Activated CD8-positive, alpha-beta T cell treated with anti-CD3 and anti-CD28 coated beads for 36 hours (primary cell): Measurements from ENCODE around the gene SLC25A10. TPM values are rescaled to one million over a fixed set of nuclear protein-coding genes. Genes with fewer than 3 reads are reported as not detected.

Experiments used
- ATAC-seq: fragments of 200-7000 bp; cut with Tn5 transposase; one replicate; pipeline ENCODE4 v1.10.0; 2021; ENCODE audit warnings: mild to moderate bottlenecking, moderate library complexity
- CTCF ChIA-PET: fragments of 350-600 bp; sonication (Branson Sonifier 250); formaldehyde crosslinking; loops from one replicate; lab custom pipeline; 2021; ENCODE audit warnings: antibody characterized with exemption; lab: Charles Lee
- POLR2A ChIA-PET: fragments of 350-600 bp; sonication (Branson Sonifier 250); formaldehyde crosslinking; loops from one replicate; lab custom pipeline; 2021; ENCODE audit warnings: antibody characterized with exemption; lab: Charles Lee
- DNase-seq: peaks from one replicate; pipeline ENCODE4 v3.0.0-alpha.2; 2020
- H3K27ac Mint-ChIP-seq: one replicate; pipeline ENCODE4 v1.8.0; 2021; ENCODE audit warnings: mild to moderate bottlenecking, mixed read lengths
- H3K27me3 Mint-ChIP-seq: one replicate; pipeline ENCODE4 v1.8.0; 2021; ENCODE audit warnings: mixed read lengths
- H3K36me3 Mint-ChIP-seq: one replicate; pipeline ENCODE4 v1.8.0; 2021; ENCODE audit warnings: low read depth, mixed read lengths
- H3K4me1 Mint-ChIP-seq: one replicate; pipeline ENCODE4 v1.8.0; 2021; ENCODE audit warnings: low read depth, mixed read lengths
- H3K4me3 Mint-ChIP-seq: one replicate; pipeline ENCODE4 v1.8.0; 2021; ENCODE audit warnings: mild to moderate bottlenecking, moderate library complexity, mixed read lengths
- H3K9me3 Mint-ChIP-seq: one replicate; pipeline ENCODE4 v1.8.0; 2021; ENCODE audit warnings: mixed read lengths
- intact Hi-C: fragments of 100-400 bp; cut with micrococcal nuclease; formaldehyde crosslinking; loops from one replicate; pipeline ENCODE4 v1.10.0; 2022
- total RNA-seq, 2 experiments: library from RNA; stranded (reverse); gene quantifications; one replicate each; pipeline ENCODE4 v1.2.3, GENCODE V29; 2021
- TF ChIP-seq, protein P1 (sequence below): fragments of 200-600 bp; IDR thresholded peaks from one replicate; pipeline ENCODE4 v1.8.0; 2022; ENCODE audit warnings: antibody characterized with exemption, mild to moderate bottlenecking

SLC25A10 gene
- total RNA-seq, 2 experiments from 2014 or later = 29.4 to 30.5 TPM

DNA sequence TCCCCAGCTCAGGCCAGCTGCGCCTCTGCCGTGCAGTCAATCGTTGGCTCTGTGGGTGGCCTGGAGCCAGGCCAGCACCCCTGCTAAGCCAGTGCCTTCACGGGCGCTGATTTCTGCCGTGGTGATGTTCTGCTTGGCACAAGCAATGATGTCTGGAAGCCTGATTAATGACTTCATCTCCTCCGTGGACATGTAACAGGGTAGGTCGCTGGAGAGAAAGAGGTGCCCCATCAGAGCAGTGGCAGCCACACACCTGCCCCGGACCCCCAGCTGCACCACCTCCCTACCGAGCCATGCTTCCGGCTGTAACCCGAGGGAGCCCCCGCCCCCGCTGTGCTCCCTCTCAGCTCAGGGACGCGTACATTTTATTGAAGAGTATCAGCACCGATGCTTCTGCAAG lies 30.4 kb upstream of the SLC25A10 start:
- intact Hi-C loops = no loop called here
- no peaks in the 10 kb centered on the region for H3K27me3 Mint-ChIP-seq
- peak overlapping the region; percentile 44 for H3K4me3 Mint-ChIP-seq
- H3K4me1 Mint-ChIP-seq = peaks cover 29% of the 10 kb centered on the region
- ATAC-seq (no peak), DNase-seq (no peak)
- ChIA-PET CTCF (interaction anchor here (2.3 kb wide), 1 partner anchor 80 kb away, joined by 8 read pairs; no protein-coding TSS in a partner anchor), POLR2A (interaction anchor here (3.6 to 6.7 kb wide), 3 partner anchors 11 to 21 kb away, joined by 27 to 73 read pairs (median 33); partner anchors contain the start of genes CCDC137, MRPL12 and OXLD1)
- H3K27ac Mint-ChIP-seq = no peak overlapping the region
- TF ChIP-seq, protein P1, sequence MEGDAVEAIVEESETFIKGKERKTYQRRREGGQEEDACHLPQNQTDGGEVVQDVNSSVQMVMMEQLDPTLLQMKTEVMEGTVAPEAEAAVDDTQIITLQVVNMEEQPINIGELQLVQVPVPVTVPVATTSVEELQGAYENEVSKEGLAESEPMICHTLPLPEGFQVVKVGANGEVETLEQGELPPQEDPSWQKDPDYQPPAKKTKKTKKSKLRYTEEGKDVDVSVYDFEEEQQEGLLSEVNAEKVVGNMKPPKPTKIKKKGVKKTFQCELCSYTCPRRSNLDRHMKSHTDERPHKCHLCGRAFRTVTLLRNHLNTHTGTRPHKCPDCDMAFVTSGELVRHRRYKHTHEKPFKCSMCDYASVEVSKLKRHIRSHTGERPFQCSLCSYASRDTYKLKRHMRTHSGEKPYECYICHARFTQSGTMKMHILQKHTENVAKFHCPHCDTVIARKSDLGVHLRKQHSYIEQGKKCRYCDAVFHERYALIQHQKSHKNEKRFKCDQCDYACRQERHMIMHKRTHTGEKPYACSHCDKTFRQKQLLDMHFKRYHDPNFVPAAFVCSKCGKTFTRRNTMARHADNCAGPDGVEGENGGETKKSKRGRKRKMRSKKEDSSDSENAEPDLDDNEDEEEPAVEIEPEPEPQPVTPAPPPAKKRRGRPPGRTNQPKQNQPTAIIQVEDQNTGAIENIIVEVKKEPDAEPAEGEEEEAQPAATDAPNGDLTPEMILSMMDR = no peak
- H3K9me3 Mint-ChIP-seq = no peaks in the 10 kb centered on the region
- peaks cover 29% of the 10 kb centered on the region for H3K36me3 Mint-ChIP-seq

DNA sequence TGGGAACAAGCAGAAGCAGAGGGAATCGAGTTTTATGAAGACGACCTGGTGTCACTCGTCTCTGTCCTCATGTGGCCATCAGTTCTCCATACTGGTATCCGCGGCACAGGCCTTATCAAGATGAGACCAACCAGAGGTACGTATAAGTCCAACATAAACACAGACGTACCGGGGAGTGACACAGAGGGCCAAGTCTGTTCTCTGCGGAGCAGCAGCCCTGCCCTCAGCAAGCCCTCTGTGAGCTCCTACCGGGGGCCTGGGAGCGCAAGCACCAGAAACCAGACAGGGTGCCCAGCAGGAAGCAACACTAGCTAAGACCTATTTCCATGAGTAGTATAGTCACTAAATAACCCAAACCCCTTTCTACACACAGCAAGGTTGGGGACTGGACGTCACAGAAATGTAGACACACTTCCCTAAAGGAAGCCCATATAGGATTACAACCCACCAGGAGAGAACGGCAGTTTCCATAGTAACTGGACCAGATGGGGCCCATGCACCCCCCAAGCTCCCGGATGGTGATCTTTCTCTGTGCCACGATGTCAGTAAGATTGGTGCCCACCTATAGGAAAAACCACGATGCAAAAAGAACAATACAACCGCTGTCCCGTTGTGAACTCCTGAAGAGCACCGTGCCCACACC lies 29.4 kb upstream of the SLC25A10 start:
- Mint-ChIP-seq H3K36me3 (peaks cover 38% of the 10 kb centered on the region), H3K9me3 (no peaks in the 10 kb centered on the region), H3K27ac (peak overlapping the region; percentile 85), H3K27me3 (no peaks in the 10 kb centered on the region), H3K4me3 (peak overlapping the region; percentile 93), H3K4me1 (peaks cover 31% of the 10 kb centered on the region)
- ChIA-PET POLR2A (interaction anchor here (0.8 to 6.7 kb wide), 11 partner anchors 8 to 130 kb away, joined by 3 to 73 read pairs (median 9); partner anchors contain the start of genes CCDC137, FAAP100, MRPL12 and OXLD1), CTCF (interaction anchor here (1.4 to 2.3 kb wide), 3 partner anchors 20 to 187 kb away, joined by 4 to 10 read pairs (median 8); partner anchors contain the start of gene MRPL12)
- ATAC-seq (no peak), DNase-seq (no peak)
- intact Hi-C loops = no loop called here
- TF ChIP-seq, protein P1 = no peak

DNA sequence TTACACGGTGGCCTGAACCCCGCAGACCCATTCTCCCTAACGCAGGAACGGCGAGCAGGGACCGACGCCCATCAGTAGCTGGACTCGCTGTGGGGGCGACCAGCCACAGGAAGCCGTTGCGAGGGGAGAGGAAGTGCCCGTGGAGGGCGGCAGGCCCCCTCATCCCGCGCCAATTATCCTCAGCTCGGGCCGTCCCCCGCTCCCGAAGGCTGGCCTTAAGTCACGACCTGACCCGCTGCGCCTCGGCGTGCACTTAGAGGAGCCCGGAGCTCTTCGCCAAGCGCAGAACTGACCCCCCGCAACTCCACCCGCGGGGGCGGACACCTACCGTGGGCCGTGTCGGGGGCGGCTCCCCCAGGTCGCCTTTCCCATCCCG lies 28.9 kb upstream of the SLC25A10 start:
- H3K27me3 Mint-ChIP-seq = no peaks in the 10 kb centered on the region
- H3K36me3 Mint-ChIP-seq = peaks cover 38% of the 10 kb centered on the region
- CTCF ChIA-PET = interaction anchor here (0.6 to 2.3 kb wide), 5 partner anchors 19 to 186 kb away, joined by 4 to 10 read pairs (median 4); partner anchors contain the start of gene MRPL12
- ATAC-seq (peak; percentile 2), DNase-seq (peak; percentile 37)
- POLR2A ChIA-PET = interaction anchor here (1.0 to 6.7 kb wide), 11 partner anchors 9 to 131 kb away, joined by 3 to 73 read pairs (median 9); partner anchors contain the start of genes CCDC137, FAAP100, MRPL12 and OXLD1
- peak overlapping the region; percentile 93 for H3K4me3 Mint-ChIP-seq
- intact Hi-C loops = no loop called here
- TF ChIP-seq, protein P1 = no peak
- peak overlapping the region; percentile 85 for H3K27ac Mint-ChIP-seq
- H3K9me3 Mint-ChIP-seq = no peaks in the 10 kb centered on the region
- peaks cover 31% of the 10 kb centered on the region for H3K4me1 Mint-ChIP-seq

DNA sequence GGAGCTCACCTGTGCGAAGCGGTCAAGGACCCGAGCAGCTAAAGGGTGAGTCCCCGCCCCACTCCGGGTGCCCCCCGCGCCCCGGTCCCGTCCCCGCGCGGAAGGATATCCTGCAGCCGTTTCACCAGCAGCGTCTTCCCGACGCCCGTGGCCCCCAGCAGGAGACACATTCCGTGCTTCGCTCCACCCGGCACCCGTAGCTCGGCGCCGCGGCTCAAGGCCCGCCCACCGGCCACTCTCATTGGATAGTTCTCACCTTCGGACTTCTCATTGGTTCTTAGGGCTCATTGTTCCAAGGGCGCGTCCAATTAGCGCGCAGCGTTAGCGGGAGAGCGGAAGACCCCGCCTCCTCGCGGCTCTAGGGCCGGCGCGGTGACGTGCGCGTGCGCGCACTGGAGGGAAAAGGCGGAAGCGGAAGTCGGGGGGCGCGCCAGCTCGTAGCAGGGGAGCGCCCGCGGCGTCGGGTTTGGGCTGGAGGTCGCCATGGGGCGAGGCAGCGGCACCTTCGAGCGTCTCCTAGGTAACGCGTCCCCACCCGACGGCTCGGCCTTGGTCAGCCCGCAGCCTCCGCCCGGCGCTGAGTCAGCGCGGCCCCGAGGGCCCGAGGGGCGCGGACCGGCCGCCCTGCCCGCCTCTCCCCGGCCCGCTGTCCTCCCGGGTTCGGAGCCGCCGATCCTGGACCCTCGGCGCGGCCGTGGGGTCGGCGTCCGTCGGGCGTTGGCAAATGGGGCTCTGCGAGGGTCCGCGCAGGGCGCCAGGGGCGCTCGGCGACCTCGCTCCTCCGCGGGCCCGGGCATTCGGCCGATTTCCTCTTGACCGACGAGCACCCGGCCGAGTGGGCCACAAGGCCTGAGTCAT lies 28.3 kb upstream of the SLC25A10 start, which contains the start of the genes ARL16 and HGS:
Gene ARL16, minus strand, starts transcription at position 214 of the 858 bp plus-strand sequence. Its CDS starts 44 bp downstream, at position 170.
Gene HGS, plus strand, starts transcription at position 428 of the 858 bp plus-strand sequence. Its CDS starts 56 bp downstream, at position 484.
- TF ChIP-seq, protein P1 = no peak
- H3K4me1 Mint-ChIP-seq = peaks cover 31% of the 10 kb centered on the region
- ChIA-PET CTCF (interaction anchor here (0.6 to 2.7 kb wide), 8 partner anchors 9 to 338 kb away, joined by 3 to 11 read pairs (median 4); partner anchors contain the start of genes CENPX and MRPL12), POLR2A (interaction anchor here (0.7 to 6.7 kb wide), 15 partner anchors 9 to 183 kb away, joined by 3 to 73 read pairs (median 7); partner anchors contain the start of genes CCDC137, FAAP100, MRPL12 and OXLD1)
- ATAC-seq (peak; percentile 99), DNase-seq (peak; percentile 98)
- H3K36me3 Mint-ChIP-seq = peaks cover 40% of the 10 kb centered on the region
- intact Hi-C loops = no loop called here
- H3K27me3 Mint-ChIP-seq = no peaks in the 10 kb centered on the region
- H3K27ac Mint-ChIP-seq = peak within 1 kb of the TSS; percentile 85
- H3K4me3 Mint-ChIP-seq = peak within 1 kb of the TSS; percentile 93
- no peaks in the 10 kb centered on the region for H3K9me3 Mint-ChIP-seq
